Measurements from ENCODE around the gene ARMH3. TPM values are rescaled to one million over a fixed set of nuclear protein-coding genes. Genes with fewer than 3 reads are reported as not detected.
A peak's percentile ranks its signal among the peaks of the same experiment; 100 is the strongest.

ARMH3 gene
- total RNA-seq, 1 experiment from 2014 or later = 8.1 TPM

- no peak for DNase-seq (ENCODE audit: low read depth)
Observed at GRCh38 chr10:101831169-101831811, 224.7 kb downstream of the ARMH3 start.

- peak; percentile 83 for DNase-seq (ENCODE audit: low read depth)
Observed at GRCh38 chr10:101830322-101831168, 225.4 kb downstream of the ARMH3 start.

GRCh38 chr10:101829561-101830315 is 226.2 kb downstream of the ARMH3 start:
- DNase-seq (ENCODE audit: low read depth) = no peak

GRCh38 chr10:101828766-101829551 is 227.0 kb downstream of the ARMH3 start:
- no peak for DNase-seq (ENCODE audit: low read depth)

- DNase-seq (ENCODE audit: low read depth) = no peak
Observed at GRCh38 chr10:101827919-101828600, 227.9 kb downstream of the ARMH3 start.

- DNase-seq (ENCODE audit: low read depth) = no peak
Observed at GRCh38 chr10:101826852-101827434, 229.0 kb downstream of the ARMH3 start.

GRCh38 chr10:101824736-101825135 is 231.2 kb downstream of the ARMH3 start:
- DNase-seq (ENCODE audit: low read depth) = no peak

GRCh38 chr10:101818872-101819633 is 236.9 kb downstream of the ARMH3 start:
- no peak for DNase-seq (ENCODE audit: low read depth)

GRCh38 chr10:101818119-101818871 is 237.7 kb downstream of the ARMH3 start, which contains the start of gene OGA:
Gene OGA (minus strand): TSS chr10:101818444. CDS start chr10:101818022, 422 bp downstream.
- peak; percentile 100 for DNase-seq (ENCODE audit: low read depth)

- DNase-seq (ENCODE audit: low read depth) = peak; percentile 90
Observed at GRCh38 chr10:101817337-101818118, 238.4 kb downstream of the ARMH3 start.

GRCh38 chr10:101816913-101817336 is 239.0 kb downstream of the ARMH3 start:
- DNase-seq (ENCODE audit: low read depth) = no peak

- no peak for DNase-seq (ENCODE audit: low read depth)
Observed at GRCh38 chr10:101816376-101816775, 239.6 kb downstream of the ARMH3 start.

GRCh38 chr10:101814466-101815071 is 241.4 kb downstream of the ARMH3 start:
- no peak for DNase-seq (ENCODE audit: low read depth)

GRCh38 chr10:101812606-101813005 is 243.4 kb downstream of the ARMH3 start:
- DNase-seq (ENCODE audit: low read depth) = peak; percentile 60

- DNase-seq (ENCODE audit: low read depth) = no peak
Observed at GRCh38 chr10:101807158-101807557, 248.8 kb downstream of the ARMH3 start.

GRCh38 chr10:101803511-101803910 is 252.5 kb downstream of the ARMH3 start:
- DNase-seq (ENCODE audit: low read depth) = no peak

- no peak for DNase-seq (ENCODE audit: low read depth)
Observed at GRCh38 chr10:101797403-101798059, 258.4 kb downstream of the ARMH3 start.

All from LHCN-M2 (cell line).